ENCODE data around the gene CHCHD3.

- TF ChIP-seq CTCF (optimal IDR thresholded peaks at IDR 0.05 in 1 of 3, IDR thresholded peaks at IDR 0.05 in 1 of 3, conservative IDR thresholded peaks at IDR 0.05 in 1 of 3; ENCODE audit: extremely low read depth in 1 of 3, insufficient read depth in 2 of 3, low read length in 3 of 3) (no peak), EZH2 (IDR thresholded peaks at IDR 0.05; ENCODE audit: low read length) (no peak)
Observed at GRCh38 chr7:133117452-133117851, 35.6 kb upstream of the CHCHD3 start.
